IMR-90 (cell line): ENCODE results near the gene FTO. TPM values are rescaled to one million over a fixed set of nuclear protein-coding genes. Genes with fewer than 3 reads are reported as not detected.

Experiments
- ATAC-seq: fragments of 200-7000 bp; cut with Tn5 transposase; 2 replicates; pipeline ENCODE4 v1.9.1; 2020; ENCODE audit warnings: low read depth, mild to moderate bottlenecking, moderate library complexity
- BruUV-seq: library from RNA; stranded (reverse); fragments of 400-500 nt; replicated peaks from 2 replicates; lab custom pipeline; 2021; lab: Mats Ljungman, UMichigan
- CTCF ChIA-PET: fragments of 300-600 bp; formaldehyde crosslinking; extraction: SDS; loops from one replicate; lab custom pipeline; 2021; ENCODE audit warnings: antibody characterized with exemption; lab: Yijun Ruan, JAX
- POLR2A ChIA-PET: fragments of 300-600 bp; sonication (Branson Sonifier 250); formaldehyde crosslinking; loops from one replicate; lab custom pipeline; 2022; ENCODE audit warnings: antibody characterized with exemption; ENCODE audit not compliant: unreplicated experiment; lab: Charles Lee
- DNase-seq: peaks from one replicate; pipeline ENCODE4 v3.0.0; 2013
- H2AFZ ChIP-seq: replicated peaks from 2 replicates; pipeline ENCODE3; 2013; ENCODE audit warnings: low read length, mild to moderate bottlenecking; ENCODE audit not compliant: poor library complexity
- H2AK5ac ChIP-seq: 2 replicates; pipeline ENCODE4 v1.6.1; 2013; ENCODE audit warnings: low read depth, low read length, inconsistent platforms
- H2AK9ac ChIP-seq: replicated peaks from 2 replicates; pipeline ENCODE3; 2013; ENCODE audit warnings: mild to moderate bottlenecking, low read depth, low read length, moderate library complexity; ENCODE audit not compliant: poor library complexity
- H2BK120ac ChIP-seq: 2 replicates; pipeline ENCODE4 v1.6.1; 2013; ENCODE audit warnings: low read depth, low read length, inconsistent platforms
- H2BK15ac ChIP-seq: 3 replicates; pipeline ENCODE4 v1.6.1; 2013; ENCODE audit warnings: low read depth, low read length, inconsistent platforms
- H2BK20ac ChIP-seq: 2 replicates; pipeline ENCODE4 v1.6.1; 2013; ENCODE audit warnings: low read depth, mild to moderate bottlenecking, inconsistent platforms, low read length, moderate library complexity
- H2BK5ac ChIP-seq: 2 replicates; pipeline ENCODE4 v1.6.1; 2013; ENCODE audit warnings: mild to moderate bottlenecking, low read depth, low read length, inconsistent platforms; ENCODE audit not compliant: poor library complexity, severe bottlenecking
- H3K14ac ChIP-seq: replicated peaks from 2 replicates; pipeline ENCODE4 v1.6.1; 2013; ENCODE audit warnings: low read depth, low read length, inconsistent platforms
- H3K18ac ChIP-seq: 2 replicates; pipeline ENCODE4 v1.6.1; 2013; ENCODE audit warnings: low read depth, low read length, control low read depth
- H3K23ac ChIP-seq: 2 replicates; pipeline ENCODE4 v1.6.1; 2013; ENCODE audit warnings: low read depth, low read length, inconsistent platforms
- H3K27ac ChIP-seq: 2 replicates; pipeline ENCODE4 v1.5.1; 2013; ENCODE audit warnings: mild to moderate bottlenecking, control low read depth, low read length; ENCODE audit not compliant: insufficient read depth
- H3K27me3 ChIP-seq: 2 replicates; pipeline ENCODE4 v1.6.1; 2013; ENCODE audit warnings: low read length; ENCODE audit not compliant: control insufficient read depth, insufficient read depth
- H3K36me3 ChIP-seq: 2 replicates; pipeline ENCODE4 v1.6.1; 2013; ENCODE audit warnings: low read length, mixed read lengths; ENCODE audit not compliant: control insufficient read depth, insufficient read depth
- H3K4ac ChIP-seq: 2 replicates; pipeline ENCODE4 v1.6.1; 2013; ENCODE audit warnings: low read depth, low read length, inconsistent platforms
- H3K4me1 ChIP-seq: 2 replicates; pipeline ENCODE4 v1.6.1; 2013; ENCODE audit warnings: low read length, mixed read lengths; ENCODE audit not compliant: control insufficient read depth, insufficient read depth
- H3K4me2 ChIP-seq: 2 replicates; pipeline ENCODE4 v1.6.1; 2013; ENCODE audit warnings: low read depth, mild to moderate bottlenecking, control low read depth, low read length, moderate library complexity
- H3K4me3 ChIP-seq: 2 replicates; pipeline ENCODE4 v1.5.1; 2013; ENCODE audit warnings: low read depth, mild to moderate bottlenecking, control low read depth, low read length, moderate library complexity; ENCODE audit not compliant: insufficient read depth
- H3K56ac ChIP-seq: 2 replicates; pipeline ENCODE4 v1.6.1; 2013; ENCODE audit warnings: low read length, inconsistent platforms; ENCODE audit not compliant: insufficient read depth; ENCODE audit errors: extremely low read depth
- H3K79me1 ChIP-seq, 2 experiments: 2 replicates each; pipeline ENCODE4 v1.6.1; 2013; ENCODE audit warnings: low read length in 2 of 2, inconsistent platforms in 1 of 2, low read depth in 1 of 2
- H3K9ac ChIP-seq: 2 replicates; pipeline ENCODE4 v1.6.1; 2013; ENCODE audit warnings: low read depth, low read length, control low read depth
- H3K9me1 ChIP-seq: 2 replicates; pipeline ENCODE4 v1.6.1; 2013; ENCODE audit warnings: low read length, inconsistent platforms; ENCODE audit not compliant: insufficient read depth
- H3K9me3 ChIP-seq: 2 replicates; pipeline ENCODE4 v1.6.1; 2013; ENCODE audit warnings: low read length; ENCODE audit not compliant: control insufficient read depth, insufficient read depth
- H4K20me1 ChIP-seq: 2 replicates; pipeline ENCODE4 v1.6.1; 2013; ENCODE audit warnings: low read length, inconsistent platforms; ENCODE audit not compliant: insufficient read depth
- H4K5ac ChIP-seq: 2 replicates; pipeline ENCODE4 v1.6.1; 2013; ENCODE audit warnings: mild to moderate bottlenecking, low read depth, low read length, control low read depth
- H4K8ac ChIP-seq, 2 experiments: 2 replicates each; pipeline ENCODE4 v1.6.1; 2013; ENCODE audit warnings: low read depth in 2 of 2, low read length in 2 of 2, control low read depth in 1 of 2, inconsistent platforms in 1 of 2
- H4K91ac ChIP-seq: 2 replicates; pipeline ENCODE4 v1.6.1; 2013; ENCODE audit warnings: low read depth, low read length, inconsistent platforms; ENCODE audit not compliant: insufficient read depth
- BHLHE40 ChIP-seq: fragments of 150-350 bp; IDR thresholded peaks from 2 replicates; pipeline ENCODE4 v1.6.1; 2016; ENCODE audit warnings: mild to moderate bottlenecking, low read depth, low read length
- CEBPB ChIP-seq: IDR thresholded peaks from 2 replicates; pipeline ENCODE4 v1.6.1; 2012; ENCODE audit warnings: low read depth, low read length, improper control_type of control experiment
- CHD1 ChIP-seq: IDR thresholded peaks from 2 replicates; pipeline ENCODE4 v1.6.1; 2012; ENCODE audit warnings: low read depth, low read length, improper control_type of control experiment
- FOS ChIP-seq: fragments of 150-350 bp; IDR thresholded peaks from 2 replicates; pipeline ENCODE4 v1.6.1; 2016; ENCODE audit warnings: low read depth, low read length
- MAZ ChIP-seq: IDR thresholded peaks from 2 replicates; pipeline ENCODE4 v1.6.1; 2012; ENCODE audit warnings: low read depth, mild to moderate bottlenecking, low read length, improper control_type of control experiment, moderate library complexity, borderline replicate concordance
- POLR2A ChIP-seq: IDR thresholded peaks from 2 replicates; pipeline ENCODE4 v1.6.1; 2012; ENCODE audit warnings: mild to moderate bottlenecking, low read depth, low read length
- RAD21 ChIP-seq: IDR thresholded peaks from 2 replicates; pipeline ENCODE4 v1.6.1; 2012; ENCODE audit warnings: low read length, improper control_type of control experiment
- RCOR1 ChIP-seq: IDR thresholded peaks from 2 replicates; pipeline ENCODE4 v1.6.1; 2012; ENCODE audit warnings: mild to moderate bottlenecking, low read length, improper control_type of control experiment; ENCODE audit not compliant: insufficient replicate concordance
- RFX5 ChIP-seq: IDR thresholded peaks from 2 replicates; pipeline ENCODE4 v1.8.0; 2012; ENCODE audit warnings: low read depth, mild to moderate bottlenecking, low read length, moderate library complexity
- WGBS, 2 experiments: methylation state at CpG; one replicate each; pipeline versions ENCODE4 v1.1.5 to v1.1.7; 2013; ENCODE audit warnings: missing lambda C conversion rate in 2 of 2; ENCODE audit not compliant: insufficient read length in 1 of 2; ENCODE audit errors: extremely low coverage in 2 of 2; 5-methylcytosine and 5-hydroxymethylcytosine counted together
- dilution Hi-C: fragments of 300-500 bp; cut with HindIII; formaldehyde crosslinking; loops from one replicate; pipeline ENCODE4 v1.14.3; 2018; ENCODE audit warnings: low sequenced_read_pairs; ENCODE audit not compliant: unreplicated experiment
- in situ Hi-C: fragments of 300-500 bp; cut with MboI; formaldehyde crosslinking; loops from 3 replicates; pipeline ENCODE4 v1.14.3; 2019; ENCODE audit warnings: low sequenced_read_pairs, inconsistent platforms, mixed read lengths
- intact Hi-C: fragments of 100-400 bp; cut with micrococcal nuclease; formaldehyde crosslinking; loops from 2 replicates; pipeline ENCODE4 v1.10.0; 2022
- polyA plus RNA-seq, 3 experiments: library from polyadenylated mRNA; depleted of rRNA; stranded (reverse); fragments of >200 nt; gene quantifications; 2 replicates each; pipeline ENCODE4 v1.2.3, GENCODE V29; 2012; ENCODE audit warnings: low replicate concordance in 1 of 3
- total RNA-seq: library from RNA; depleted of rRNA; stranded (reverse); fragments of >200 nt; gene quantifications from 2 replicates; pipeline ENCODE4 v1.2.3, GENCODE V29; 2012
- TF ChIP-seq, protein P1 (sequence below): conservative IDR thresholded peaks from 2 replicates; pipeline ENCODE4 v1.5.1; 2012; ENCODE audit warnings: mild to moderate bottlenecking, low read depth, low read length, improper control_type of control experiment
- TF ChIP-seq, protein P2 (sequence below): fragments of 150-350 bp; IDR thresholded peaks from 2 replicates; pipeline ENCODE4 v1.6.1; 2017; ENCODE audit warnings: mild to moderate bottlenecking, antibody characterized with exemption, low read length, low read depth

The FTO gene
- total and polyA plus RNA-seq, 2 of the 4 experiments (the other 2 are of a cell fraction) = 70.3 to 132 TPM

DNA sequence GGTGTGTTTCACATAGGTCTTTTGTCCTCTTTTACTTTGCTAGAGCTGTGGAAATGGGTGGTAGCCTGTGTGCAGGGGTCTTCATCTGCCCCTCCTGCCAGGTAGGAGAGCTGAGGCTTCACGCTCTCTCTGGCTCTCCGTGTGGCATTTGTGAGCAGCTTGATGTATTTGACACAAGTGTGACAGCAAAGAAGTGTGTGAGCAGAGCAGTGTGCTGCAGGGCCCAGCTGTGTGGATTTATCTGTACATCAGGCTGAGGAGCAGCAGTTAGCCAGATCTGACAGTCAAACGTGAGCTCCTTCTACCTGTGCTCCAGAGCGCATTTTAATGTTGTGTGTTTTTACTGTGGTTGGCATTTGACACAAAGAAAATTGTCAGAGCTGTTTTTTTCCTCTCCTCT lies 101.8 kb downstream of the FTO start:
- peak overlapping the region; percentile 55 for H3K4ac ChIP-seq
- DNase-seq (no peak), ATAC-seq (no peak)
- H4K8ac ChIP-seq = no peak overlapping the region
- no peaks in the 10 kb centered on the region for H3K27me3 ChIP-seq
- no CpG with 5 or more reads among the region's 4 CpGs for WGBS, 2 experiments
- no peak overlapping the region for H4K5ac ChIP-seq
- dilution Hi-C loops (no loop called here), in situ Hi-C loops (no loop called here), intact Hi-C loops (no loop called here)
- H3K79me1 ChIP-seq = peaks cover 25 to 38% of the 10 kb centered on the region in 2 experiments
- 0 out of 2 replicates have a peak overlapping the region, but pooled peaks have one; percentile 8 for H2AK5ac ChIP-seq
- H3K4me2 ChIP-seq = no peak overlapping the region
- H2AFZ ChIP-seq = no peak overlapping the region
- POLR2A ChIA-PET = no interaction called here
- H2AK9ac ChIP-seq = no peak overlapping the region
- no peak overlapping the region for H2BK120ac ChIP-seq
- no peak overlapping the region for H3K23ac ChIP-seq
- H3K9me1 ChIP-seq = no peaks in the 10 kb centered on the region; the same call in 1 of the 2 replicates
- CTCF ChIA-PET = interaction anchor here (1.2 kb wide), 1 partner anchor 16 kb away, joined by 4 read pairs; no protein-coding TSS in a partner anchor
- H4K91ac ChIP-seq = 0 out of 2 replicates have a peak overlapping the region, but pooled peaks have one; percentile 0
- no peak overlapping the region for H3K56ac ChIP-seq
- no peak overlapping the region for H2BK5ac ChIP-seq
- H3K4me1 ChIP-seq = peaks cover 6% of the 10 kb centered on the region
- TF ChIP-seq MAZ = no peak
- TF ChIP-seq, protein P1, sequence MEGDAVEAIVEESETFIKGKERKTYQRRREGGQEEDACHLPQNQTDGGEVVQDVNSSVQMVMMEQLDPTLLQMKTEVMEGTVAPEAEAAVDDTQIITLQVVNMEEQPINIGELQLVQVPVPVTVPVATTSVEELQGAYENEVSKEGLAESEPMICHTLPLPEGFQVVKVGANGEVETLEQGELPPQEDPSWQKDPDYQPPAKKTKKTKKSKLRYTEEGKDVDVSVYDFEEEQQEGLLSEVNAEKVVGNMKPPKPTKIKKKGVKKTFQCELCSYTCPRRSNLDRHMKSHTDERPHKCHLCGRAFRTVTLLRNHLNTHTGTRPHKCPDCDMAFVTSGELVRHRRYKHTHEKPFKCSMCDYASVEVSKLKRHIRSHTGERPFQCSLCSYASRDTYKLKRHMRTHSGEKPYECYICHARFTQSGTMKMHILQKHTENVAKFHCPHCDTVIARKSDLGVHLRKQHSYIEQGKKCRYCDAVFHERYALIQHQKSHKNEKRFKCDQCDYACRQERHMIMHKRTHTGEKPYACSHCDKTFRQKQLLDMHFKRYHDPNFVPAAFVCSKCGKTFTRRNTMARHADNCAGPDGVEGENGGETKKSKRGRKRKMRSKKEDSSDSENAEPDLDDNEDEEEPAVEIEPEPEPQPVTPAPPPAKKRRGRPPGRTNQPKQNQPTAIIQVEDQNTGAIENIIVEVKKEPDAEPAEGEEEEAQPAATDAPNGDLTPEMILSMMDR = no peak
- TF ChIP-seq BHLHE40 = no peak
- no peak for TF ChIP-seq FOS
- no peak for TF ChIP-seq CHD1
- TF ChIP-seq RAD21 = no peak
- TF ChIP-seq RCOR1 = no peak
- no peak for TF ChIP-seq RFX5
- no peak for TF ChIP-seq CEBPB
- TF ChIP-seq POLR2A = no peak
- TF ChIP-seq, protein P2, sequence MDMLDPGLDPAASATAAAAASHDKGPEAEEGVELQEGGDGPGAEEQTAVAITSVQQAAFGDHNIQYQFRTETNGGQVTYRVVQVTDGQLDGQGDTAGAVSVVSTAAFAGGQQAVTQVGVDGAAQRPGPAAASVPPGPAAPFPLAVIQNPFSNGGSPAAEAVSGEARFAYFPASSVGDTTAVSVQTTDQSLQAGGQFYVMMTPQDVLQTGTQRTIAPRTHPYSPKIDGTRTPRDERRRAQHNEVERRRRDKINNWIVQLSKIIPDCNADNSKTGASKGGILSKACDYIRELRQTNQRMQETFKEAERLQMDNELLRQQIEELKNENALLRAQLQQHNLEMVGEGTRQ = no peak
- no peak overlapping the region for H3K14ac ChIP-seq
- no peak overlapping the region for H3K27ac ChIP-seq
- BruUV-seq = no TSS peak
- peak overlapping the region; percentile 7; the same call in 1 of the 3 replicates for H2BK15ac ChIP-seq
- H3K9ac ChIP-seq = no peak overlapping the region
- H4K20me1 ChIP-seq = no peaks in the 10 kb centered on the region
- H3K4me3 ChIP-seq = no peak overlapping the region
- H2BK20ac ChIP-seq = no peak overlapping the region
- no peak overlapping the region for H3K18ac ChIP-seq
- H3K36me3 ChIP-seq = peaks cover 1% of the 10 kb centered on the region; the same call in 1 of the 2 replicates
- H3K9me3 ChIP-seq = no peaks in the 10 kb centered on the region
